ENCODE data around the gene FKBP5.

GRCh38 chr6:35561113-35561512, 127.6 kb downstream of the FKBP5 start:
- TF ChIP-seq CTCF (IDR thresholded peaks at IDR 0.05) = no peak
- TF ChIP-seq POLR2A (IDR thresholded peaks at IDR 0.05) = no peak

Data from ovary (tissue), 3 donors.